ENCODE measurements around the gene INPP5J.

The INPP5J gene

DNA sequence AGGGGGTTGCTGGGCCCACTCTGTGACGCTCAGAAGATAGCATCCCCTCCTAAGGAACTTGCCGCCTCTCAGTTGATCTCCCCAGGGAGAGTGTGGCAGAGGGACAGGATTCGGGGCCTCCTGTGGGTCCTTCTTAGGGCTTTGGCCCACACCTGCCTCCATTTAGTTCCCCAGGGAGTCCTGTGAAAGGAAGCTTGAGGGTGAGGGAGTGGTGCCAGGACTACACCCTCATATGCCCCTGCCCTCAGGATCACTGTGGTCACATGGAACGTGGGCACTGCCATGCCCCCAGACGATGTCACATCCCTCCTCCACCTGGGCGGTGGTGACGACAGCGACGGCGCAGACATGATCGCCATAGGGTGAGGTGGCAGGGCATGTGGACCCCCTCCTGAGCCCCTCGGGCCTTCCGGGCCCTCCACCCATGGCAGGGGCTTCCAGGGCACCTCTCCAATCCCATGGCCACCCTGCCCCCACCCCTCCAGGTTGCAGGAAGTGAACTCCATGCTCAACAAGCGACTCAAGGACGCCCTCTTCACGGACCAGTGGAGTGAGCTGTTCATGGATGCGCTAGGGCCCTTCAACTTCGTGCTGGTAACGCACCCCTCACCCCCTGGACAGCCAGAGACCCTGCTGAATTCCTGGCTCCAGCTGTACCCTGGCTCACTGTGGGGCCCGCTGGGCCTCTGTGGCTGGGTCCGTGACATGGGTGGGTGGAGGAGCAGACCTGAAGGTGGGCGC lies 3.5 kb downstream of the INPP5J start:
- DNase-seq, result no peak

DNA sequence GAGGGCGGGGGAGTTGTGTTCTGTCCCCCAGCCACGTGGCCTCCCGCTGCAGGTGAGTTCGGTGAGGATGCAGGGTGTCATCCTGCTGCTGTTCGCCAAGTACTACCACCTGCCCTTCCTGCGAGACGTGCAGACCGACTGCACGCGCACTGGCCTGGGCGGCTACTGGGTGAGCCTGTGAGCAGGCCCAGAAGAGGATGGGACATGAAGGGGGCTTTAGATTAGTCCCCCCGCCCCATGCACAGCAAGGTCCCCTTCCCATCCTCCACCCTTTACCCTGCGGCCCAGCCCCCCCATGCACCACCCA lies 4.1 kb downstream of the INPP5J start:
- no peak for DNase-seq

DNA sequence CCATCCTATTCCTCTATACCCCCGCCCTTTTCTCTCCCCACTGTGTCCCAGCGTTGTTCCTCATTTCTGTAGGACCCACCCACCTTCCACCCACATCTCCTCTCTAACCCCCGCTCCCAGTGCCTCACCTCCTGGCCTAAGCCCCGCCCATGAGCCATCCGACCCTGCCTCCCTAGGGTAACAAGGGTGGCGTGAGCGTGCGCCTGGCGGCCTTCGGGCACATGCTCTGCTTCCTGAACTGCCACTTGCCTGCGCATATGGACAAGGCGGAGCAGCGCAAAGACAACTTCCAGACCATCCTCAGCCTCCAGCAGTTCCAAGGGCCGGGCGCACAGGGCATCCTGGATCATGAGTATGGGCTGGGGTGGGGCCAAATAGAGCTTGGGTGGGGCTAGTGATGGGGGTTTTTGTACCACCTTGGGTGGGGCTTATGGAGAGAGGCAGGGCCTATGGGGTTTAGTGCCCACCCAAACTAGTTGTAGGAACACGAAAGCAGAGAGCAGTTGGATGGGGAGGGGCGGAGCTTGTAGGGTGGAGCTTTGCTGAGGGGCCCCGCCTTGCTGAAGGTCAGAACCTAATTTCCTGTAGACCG lies 4.5 kb downstream of the INPP5J start:
- DNase-seq, result no peak

DNA sequence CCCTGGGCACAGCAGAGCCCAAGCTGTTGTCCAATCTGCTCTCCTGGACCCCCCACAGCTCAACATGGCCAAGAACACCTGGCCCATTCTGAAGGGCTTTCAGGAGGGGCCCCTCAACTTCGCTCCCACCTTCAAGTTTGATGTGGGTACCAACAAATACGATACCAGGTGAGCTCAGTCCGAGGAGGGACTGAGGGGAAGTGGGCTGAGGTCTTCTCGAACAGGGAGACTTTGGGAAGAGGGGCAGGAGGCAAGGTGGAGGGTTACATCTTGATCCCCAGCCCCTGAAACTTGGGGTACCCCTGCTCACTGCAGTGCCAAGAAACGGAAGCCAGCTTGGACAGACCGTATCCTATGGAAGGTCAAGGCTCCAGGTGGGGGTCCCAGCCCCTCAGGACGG lies 5.4 kb downstream of the INPP5J start:
- no peak for DNase-seq

DNA sequence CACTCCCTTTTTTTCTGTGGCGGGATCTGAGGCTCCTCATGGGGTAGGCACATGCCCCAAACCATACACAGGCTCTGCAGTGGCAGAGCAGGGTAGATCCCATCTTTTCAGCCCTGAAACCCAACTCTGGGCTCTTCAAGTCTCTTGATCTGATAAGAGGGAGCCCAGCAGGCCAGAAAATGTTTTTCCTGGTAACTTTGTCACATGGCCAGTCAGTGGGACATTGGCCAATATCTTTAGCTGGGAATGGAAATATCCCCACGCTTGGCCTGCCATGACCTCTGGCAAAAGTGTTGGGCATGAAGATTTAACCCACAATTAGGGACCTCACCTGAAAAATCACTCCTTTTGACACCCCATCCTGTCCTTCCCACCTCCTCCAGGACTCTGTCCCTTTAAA lies 8.1 kb downstream of the INPP5J start:
- no peak for DNase-seq

DNA sequence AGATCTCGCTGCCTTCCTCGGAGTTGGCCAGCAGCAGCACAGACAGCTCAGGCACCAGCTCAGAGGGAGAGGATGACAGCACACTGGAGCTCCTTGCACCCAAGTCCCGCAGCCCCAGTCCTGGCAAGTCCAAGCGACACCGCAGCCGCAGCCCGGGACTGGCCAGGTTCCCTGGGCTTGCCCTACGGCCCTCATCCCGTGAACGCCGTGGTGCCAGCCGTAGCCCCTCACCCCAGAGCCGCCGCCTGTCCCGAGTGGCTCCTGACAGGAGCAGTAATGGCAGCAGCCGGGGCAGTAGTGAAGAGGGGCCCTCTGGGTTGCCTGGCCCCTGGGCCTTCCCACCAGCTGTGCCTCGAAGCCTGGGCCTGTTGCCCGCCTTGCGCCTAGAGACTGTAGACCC lies 11.1 kb downstream of the INPP5J start:
- DNase-seq, result no peak

DNA sequence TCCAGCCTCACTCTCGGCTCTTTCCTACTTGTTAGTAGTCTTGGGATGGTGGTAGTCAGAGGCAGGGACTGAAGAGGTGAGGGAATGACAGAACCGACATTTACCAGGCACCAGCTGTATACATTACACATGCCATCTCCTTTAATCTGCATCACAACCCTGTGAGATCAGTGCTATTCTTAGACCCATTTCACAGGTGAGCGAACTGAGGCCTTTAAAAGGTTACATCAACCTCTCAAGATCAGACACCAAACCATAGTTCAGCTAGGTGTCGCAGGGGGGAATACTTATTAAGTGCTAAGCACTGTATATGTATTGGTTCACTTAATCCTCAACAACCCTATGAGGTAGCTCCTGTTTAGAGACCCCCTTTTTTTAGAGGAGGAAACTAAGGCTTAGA lies 11.9 kb downstream of the INPP5J start:
- DNase-seq, result no peak

DNA sequence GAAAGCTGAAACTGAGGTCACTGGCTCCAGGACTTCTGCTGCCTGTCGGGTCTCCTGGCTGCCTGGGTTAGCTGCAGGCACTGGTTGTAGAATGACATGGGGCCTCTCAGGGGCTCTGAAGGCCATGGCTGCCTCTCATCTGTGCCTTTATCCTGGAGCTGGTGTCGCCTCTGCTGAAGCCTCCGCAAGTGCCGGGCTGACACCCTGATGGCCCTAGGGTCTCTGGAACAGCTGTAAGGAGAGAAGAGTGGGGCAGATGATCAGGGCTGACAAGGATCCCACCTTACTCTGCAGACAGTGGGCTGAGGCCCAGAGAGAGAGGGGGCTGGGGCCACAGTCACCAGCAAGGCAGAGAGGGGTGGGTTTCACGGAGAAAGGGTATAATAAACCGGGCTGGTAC lies 12.9 kb downstream of the INPP5J start:
- DNase-seq, result no peak

DNA sequence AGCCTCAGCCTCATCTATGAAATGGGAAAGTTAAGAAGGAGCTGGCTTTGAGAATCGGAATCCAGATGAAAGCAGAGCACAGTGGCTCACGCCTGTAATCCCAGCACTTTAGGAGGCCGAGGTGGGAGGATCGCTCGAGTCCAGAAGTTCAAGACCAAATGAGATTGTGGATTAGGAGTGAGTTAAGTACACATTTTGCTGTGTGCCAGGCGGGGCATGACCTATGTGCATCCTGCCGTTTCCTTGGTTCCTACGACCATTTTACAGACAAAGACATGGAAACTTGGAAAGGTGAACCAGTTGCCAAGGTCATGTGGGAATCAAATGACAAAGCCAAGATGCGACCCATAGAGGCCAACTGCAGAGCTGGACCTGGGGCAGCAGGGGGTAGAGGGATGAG lies 13.4 kb downstream of the INPP5J start:
- no peak for DNase-seq

DNA sequence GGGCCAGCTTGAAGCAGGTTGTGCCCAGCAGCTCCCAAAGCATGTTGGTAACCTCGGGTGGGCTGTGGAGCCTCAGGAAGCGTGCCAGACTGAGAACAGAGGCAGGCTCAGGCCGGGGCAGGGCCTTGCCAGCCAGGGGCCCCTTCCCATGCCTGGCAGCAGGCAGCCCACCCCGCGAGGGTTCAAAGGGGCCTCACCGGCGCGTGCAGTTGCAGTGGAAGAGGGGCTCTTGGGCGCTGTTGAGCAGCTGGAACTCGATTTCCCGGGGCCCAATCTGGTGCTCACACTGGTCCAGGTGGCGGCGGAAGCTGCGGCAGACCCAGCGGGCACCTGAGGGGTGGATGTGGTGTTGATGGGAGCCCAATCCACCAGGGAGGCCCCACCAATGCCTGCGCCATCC lies 13.9 kb downstream of the INPP5J start:
- no peak for DNase-seq

DNA sequence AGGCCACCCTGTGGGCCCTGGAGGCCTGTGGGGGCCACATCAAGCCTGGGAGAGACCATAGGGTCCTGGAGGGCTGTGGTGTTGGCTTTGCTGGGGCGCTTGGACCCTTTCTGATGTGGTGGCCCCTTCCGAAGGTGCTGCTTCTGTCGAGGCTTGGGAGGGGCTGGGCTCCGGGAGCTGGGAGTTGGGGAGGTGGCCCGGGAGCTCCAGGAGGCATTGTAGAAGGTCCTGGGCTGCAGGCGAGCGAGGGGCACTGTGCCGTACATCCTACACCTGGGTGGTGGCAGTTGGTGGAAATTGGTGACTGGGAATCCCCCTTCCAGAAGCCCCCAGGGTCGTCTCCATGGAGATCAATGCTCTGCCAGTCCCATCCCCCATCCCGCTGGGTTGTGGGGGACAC lies 15.0 kb downstream of the INPP5J start:
- no peak for DNase-seq

DNA sequence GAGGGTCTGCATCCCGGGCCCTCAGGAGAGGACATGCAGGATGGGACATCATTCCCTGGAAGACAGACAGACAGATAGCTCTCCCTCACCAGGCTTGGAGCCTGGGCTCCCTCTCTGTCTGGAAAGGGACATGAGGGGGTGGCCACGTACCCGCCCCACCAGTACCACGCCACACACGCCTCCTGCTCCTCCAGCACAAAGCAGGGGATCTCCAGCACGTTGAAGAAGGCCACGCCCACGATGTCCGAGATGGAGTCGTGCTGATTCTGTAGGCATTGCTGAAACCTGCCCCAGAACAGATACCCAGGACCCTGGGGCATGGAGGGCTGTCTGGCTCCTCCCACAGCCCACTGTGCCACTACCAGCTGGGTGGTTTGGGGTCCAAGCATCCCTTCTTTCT lies 15.4 kb downstream of the INPP5J start:
- DNase-seq, result no peak

DNA sequence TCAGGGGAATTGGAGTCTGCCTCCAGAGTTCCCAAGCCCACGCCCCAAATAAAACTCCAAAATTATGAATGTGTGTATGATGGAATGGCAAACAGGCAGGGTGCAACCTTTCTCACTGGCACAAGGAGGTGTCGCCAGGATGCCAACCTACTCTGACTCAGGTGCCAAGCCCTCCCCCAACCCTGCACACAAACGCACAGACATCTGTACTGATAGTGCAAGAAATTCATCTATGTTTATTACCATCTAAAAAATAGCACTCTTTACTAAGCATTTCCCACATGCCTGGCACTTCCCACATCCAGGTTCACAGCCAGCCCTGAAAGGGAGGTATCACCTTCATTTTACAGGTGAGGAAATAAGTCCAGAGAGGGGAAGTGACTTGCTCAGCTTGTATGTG lies 16.3 kb downstream of the INPP5J start:
- DNase-seq, result no peak

DNA sequence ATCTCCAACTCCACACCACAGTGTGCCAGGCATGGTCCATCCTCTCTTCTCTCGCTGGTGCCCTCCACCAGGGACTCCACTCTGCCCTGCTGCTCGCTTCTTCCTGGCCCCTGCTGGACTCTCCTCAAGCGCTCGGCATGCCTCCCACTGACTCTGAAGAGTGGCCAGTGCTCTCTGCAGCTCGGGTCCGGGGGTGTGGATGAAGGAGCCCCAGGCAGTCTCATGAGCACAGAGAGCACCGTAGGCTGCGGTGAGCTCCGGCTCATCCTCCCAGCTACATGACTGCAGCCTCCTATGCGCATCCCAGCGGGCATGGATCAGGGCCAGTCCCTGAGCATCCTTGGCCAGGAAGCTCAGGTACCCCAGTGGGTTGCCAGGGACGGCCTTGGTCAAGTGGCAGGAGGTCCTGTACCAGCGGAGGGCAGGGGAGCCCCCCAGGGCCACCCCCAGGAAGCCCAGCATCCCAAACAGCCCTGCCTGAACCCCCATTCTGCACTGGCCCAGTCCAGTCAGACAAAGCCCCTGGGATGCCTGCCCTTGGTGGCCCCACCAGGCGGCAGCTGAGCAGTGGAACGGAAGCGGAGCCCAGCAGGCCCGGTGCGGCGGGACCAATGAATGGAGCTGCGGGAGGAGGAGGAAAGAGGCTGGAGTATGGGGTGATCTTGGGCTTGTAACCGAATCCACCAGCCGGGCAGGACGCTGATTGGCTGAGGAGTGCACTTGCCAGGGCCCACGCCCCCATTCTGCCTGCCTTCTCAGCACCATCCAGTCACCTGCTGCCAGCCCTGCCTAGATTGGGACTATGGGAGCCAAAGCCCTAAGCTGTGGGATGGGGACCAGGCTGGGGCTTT lies 17.3 kb downstream of the INPP5J start, which contains the start of gene PLA2G3:
PLA2G3 (minus strand) TSS at position 643 of the 851 bp plus-strand sequence; CDS start at position 489, 154 bp downstream.
- no peak for DNase-seq

DNA sequence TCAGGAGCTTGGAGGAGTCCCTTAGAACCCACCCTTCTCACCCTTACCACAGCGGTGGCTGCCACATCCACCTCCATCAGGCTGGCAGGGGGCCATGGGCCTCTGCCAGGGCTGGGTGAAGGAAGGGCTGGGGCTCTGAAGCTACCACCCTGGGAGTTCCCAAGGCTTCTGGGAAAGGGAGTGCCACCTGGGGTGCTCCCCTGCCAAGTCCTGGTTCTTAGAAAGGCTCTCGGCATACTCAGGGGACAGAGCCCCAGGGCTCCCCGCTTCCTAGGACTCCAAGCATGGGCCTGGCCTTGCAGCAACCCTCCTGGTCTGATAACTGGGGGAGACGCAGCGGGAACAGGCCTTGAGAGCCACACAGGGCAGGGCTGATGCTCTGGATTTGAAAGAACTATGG lies 18.0 kb downstream of the INPP5J start:
- no peak for DNase-seq

DNA sequence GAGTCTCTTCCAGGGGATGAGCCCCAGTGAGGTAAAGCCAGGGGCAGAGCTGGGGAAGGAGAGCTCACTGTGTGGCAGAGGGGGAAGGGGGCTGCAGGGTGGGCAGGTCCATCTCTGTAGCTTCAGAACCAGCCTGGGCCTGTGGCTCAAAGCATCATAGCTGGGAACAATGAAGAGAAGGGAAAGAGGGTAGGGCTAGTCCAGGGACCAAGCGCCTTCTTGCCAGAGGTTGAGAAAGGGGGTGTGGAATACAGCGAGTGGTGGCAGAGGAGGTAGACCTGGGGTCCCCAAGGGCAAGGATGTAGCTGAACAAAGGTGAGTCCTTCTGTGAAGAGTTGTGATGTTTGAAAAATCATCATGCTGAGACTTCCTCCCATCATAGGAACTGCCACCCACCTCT lies 18.8 kb downstream of the INPP5J start:
- DNase-seq, result no peak

DNA sequence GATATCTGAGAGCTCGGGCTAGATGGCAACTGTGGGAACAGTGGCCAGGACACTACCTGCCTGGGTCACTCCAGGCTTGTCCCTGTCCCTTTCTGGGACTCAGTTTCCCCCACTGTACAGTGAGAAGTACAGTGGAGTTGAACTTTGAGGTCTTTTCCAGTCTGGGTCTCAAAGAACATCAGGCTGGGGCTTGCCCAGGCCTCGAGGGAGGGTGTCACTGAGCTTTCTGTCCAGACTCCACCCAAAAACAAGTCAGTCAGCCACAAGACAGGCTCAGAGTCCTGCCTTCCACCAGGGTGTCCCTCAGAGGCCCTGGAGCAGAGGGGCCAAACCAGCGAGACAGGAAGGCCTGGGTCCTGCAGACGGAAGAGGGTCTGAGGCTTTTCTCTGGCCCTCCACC lies 19.5 kb downstream of the INPP5J start:
- DNase-seq, result no peak

DNA sequence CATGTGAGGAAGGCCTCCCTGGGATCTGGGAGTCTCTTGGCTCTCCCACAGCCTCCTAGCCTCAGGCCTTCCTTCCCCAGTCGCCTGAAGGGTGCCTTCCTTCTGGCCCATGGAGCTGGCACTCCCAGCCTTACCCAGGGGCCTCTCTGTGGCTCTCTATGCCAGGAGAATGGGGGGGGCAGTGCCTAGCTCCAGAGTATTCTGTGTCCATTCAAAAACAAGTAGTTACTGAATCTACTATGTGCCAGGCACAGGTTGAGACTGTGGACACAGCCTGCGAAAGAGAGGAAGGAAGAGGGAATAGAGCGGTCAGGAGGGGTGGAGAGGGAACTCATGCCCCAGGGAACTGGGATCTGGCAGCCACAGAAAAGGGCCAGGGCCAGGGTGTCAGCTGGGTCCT lies 20.3 kb downstream of the INPP5J start:
- DNase-seq, result no peak

DNA sequence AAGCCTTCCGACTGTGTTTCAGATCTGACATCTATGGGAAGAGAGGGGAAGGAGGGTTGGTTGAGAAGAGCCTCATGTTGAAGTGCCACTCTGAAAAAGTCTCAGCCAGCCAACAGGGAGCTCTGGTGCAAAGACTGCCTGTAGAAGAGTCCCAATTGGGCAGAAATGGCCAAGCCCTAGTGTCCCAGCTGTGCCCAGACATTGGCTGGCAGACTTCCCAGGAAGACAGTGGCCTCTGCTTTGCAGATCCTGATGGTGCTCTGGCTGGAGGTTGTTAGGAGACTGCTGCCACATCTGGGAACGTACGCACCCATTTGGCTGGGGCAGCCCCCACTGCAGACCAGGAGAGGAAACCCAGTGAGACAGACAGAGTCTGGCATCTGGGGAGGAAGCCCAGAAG lies 20.8 kb downstream of the INPP5J start:
- DNase-seq, result no peak

DNA sequence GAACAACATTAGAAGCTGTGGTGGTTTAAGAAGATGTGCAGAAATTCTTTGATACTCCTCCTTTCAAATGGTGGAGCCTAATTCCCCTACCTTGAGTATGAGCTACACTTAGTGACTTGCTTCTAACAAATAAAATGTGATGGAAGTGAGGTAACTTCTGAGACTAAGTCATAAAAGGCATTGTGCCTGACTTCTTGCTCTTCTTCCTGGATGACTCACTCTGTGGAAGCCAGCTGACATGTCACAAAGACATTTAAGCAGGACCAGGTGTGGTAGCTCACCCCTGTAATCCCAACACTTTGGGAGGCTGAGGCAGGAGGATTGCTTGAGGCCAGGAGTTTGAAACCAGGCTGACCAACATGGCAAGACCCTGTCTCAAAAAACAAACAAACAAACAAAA lies 21.5 kb downstream of the INPP5J start:
- no peak for DNase-seq

DNA sequence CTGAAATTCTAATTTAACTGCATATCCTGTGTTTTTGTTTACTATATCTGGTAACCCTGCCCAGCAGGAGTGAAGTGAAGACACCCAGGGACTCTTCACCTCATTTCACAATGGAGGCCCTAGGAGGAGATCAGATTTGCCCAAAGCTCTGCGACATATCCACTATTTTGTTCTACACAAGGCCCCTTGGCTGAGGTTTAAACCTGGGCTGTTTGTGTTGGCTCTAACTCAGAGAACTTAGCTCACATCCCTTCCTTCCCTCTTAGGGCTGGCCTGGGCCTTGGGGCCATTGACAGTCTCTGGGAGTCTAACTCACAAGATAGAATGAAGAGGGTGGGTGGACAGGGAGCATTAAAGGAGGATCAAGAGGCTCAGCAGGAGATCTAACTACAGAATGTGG lies 25.7 kb downstream of the INPP5J start:
- no peak for DNase-seq

DNA sequence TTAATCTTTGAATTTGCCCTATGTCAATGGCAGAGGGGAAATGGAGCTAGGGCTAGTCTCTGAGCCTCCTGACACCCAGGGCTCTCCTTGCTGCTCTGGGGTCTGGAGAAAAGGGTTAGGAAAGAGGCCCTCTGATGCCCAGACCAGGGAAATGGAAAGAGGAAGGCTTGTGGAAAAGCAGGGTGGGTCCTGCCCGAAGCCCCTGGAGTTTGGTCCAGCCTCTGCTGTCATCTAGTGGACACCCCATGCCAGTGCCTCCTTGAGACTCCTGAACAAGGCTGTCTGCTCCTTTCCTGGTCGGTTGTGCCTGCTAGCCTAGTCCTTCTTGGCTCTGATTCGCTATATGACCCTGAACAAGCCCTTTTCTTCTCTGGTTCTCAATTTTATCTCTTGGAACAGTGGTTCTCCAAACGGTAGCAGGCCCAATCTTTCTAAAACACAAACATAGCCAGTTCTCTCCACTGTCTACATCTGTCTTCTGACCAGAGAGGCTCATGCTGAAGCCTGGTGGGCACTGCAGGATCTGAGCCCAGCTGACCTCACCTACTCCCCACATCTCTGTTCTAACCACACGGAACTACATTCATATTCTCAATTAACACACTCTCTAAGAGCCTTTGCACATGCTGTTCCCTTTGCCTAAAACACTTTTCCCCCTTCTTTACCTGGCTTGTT lies 26.3 kb downstream of the INPP5J start:
- DNase-seq, result no peak

DNA sequence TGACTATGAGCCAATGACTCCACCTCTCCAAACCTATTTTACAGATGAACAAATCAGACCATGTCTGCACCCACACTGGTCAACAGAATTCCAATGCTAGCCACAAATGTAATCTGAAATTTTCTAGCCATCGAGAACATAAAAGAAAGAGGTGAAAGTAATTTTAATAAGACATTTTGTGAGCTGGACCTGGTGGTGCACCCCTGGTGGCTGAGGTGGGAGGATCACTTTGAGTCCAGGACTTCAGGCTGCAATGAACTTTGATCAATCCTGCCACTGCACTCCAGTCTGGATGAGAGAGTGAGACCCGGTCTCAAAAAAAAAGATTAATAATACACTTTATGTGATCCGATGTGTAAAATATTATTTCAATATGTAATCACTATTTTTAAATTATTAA lies 27.8 kb downstream of the INPP5J start:
- DNase-seq, result no peak

DNA sequence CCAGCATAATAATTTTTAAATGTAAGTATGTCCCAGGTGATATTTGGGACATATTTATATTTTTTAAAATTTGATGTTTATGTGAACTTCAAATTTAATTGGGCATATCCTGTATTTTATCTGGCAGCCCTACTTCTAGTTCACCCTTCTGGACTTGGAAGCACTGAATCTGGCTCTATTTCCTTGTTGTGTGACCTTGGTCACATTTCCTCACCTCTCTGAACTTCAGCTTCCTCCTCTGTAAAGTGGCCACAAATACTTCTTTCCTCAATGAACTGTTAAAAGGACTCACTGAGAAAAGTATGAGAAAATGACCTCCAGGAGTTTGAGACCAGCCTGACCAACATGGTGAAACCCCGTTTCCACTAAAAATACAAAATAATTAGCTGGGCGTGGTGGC lies 29.1 kb downstream of the INPP5J start:
- DNase-seq, result no peak

Measured in activated CD4-positive, alpha-beta T cell treated with anti-CD3 and anti-CD28 coated beads for 1 hour (primary cell).